HG02884 (cell line): ENCODE data around the gene VEPH1.

Experiments
- ATAC-seq: cut with Tn5 transposase; IDR thresholded peaks from one replicate; pipeline ENCODE4 v1.9.1; 2021; ENCODE audit warnings: mild to moderate bottlenecking, moderate library complexity; ENCODE audit not compliant: unreplicated experiment

Gene VEPH1

GRCh38 chr3:157233923-157234322 is 269.3 kb downstream of the VEPH1 start:
- no peak for ATAC-seq

GRCh38 chr3:157232141-157232540 is 271.1 kb downstream of the VEPH1 start:
- ATAC-seq = no peak

GRCh38 chr3:157231071-157231470 is 272.1 kb downstream of the VEPH1 start:
- ATAC-seq = no peak

GRCh38 chr3:157226173-157226847 is 276.9 kb downstream of the VEPH1 start:
- ATAC-seq = peak; percentile 76

GRCh38 chr3:157225001-157225400 is 278.2 kb downstream of the VEPH1 start:
- no peak for ATAC-seq

- ATAC-seq = no peak
These were observed 282.3 kb downstream of the VEPH1 start for GRCh38 chr3:157220883-157221282.

- no peak for ATAC-seq
These were observed 283.0 kb downstream of the VEPH1 start for GRCh38 chr3:157220211-157220610.

- ATAC-seq = no peak
These were observed 284.0 kb downstream of the VEPH1 start for GRCh38 chr3:157219215-157219614.
